ENCODE results near the gene BIRC2. TPM values are rescaled to one million over a fixed set of nuclear protein-coding genes. Genes with fewer than 3 reads are reported as not detected.
A peak's percentile ranks its signal among the peaks of the same experiment; 100 is the strongest.
"Not testable (repeated sequence)": the region's sequence is repeated elsewhere in the genome, so short reads cannot be mapped to it uniquely, and the experiment has no call there.

The BIRC2 gene
- total RNA-seq, 1 donor from 2014 or later = 46.9 TPM

DNA sequence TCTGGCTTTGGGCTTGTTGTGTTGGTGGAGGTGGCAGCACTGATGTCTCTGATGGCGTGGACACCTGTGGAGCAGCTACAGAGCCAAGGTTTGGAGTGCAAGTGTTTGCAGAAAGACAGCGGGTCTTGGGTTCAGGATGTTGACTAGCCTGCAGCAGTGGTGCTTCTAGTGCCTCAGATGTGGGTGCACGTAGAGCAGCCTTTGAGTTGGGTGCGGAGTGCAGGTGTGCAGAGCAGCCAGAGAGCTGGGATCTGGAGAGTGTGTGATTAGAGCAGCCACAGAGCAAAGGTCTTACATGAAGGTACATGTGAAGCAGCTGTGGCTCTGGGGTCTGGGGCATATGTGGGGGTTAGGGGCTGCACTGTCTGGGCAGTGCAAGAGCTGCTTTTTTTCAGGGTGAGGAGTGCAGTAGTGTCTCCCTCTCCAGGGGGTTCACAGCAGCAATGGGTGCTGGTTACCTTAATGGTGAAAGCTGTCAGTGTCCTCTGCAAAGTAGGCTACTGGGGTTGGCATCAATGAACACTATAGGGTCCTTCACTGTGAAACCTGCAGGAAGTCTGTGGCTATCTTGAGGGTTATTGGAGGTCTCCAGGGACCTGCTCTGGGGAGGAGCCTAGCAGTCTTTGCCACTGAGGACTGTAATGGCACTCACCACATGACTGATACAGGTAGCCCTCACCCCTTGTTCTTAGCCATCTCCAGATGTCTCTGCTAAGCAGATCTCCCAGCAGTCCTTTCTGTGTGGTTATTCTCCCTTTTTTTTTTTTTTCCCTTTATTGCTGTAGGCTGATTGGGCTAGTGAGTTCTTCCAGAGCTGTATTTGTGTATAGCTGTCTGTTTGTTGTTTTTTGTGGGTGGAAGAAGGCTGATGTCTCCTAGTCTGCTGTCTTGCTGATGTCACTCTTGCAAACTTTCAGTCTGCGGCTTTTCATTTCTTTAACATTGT is 14.3 kb downstream of the BIRC2 start:
- no peaks in the 10 kb centered on the region for H3K27me3 Mint-ChIP-seq
- TF ChIP-seq, protein P1, sequence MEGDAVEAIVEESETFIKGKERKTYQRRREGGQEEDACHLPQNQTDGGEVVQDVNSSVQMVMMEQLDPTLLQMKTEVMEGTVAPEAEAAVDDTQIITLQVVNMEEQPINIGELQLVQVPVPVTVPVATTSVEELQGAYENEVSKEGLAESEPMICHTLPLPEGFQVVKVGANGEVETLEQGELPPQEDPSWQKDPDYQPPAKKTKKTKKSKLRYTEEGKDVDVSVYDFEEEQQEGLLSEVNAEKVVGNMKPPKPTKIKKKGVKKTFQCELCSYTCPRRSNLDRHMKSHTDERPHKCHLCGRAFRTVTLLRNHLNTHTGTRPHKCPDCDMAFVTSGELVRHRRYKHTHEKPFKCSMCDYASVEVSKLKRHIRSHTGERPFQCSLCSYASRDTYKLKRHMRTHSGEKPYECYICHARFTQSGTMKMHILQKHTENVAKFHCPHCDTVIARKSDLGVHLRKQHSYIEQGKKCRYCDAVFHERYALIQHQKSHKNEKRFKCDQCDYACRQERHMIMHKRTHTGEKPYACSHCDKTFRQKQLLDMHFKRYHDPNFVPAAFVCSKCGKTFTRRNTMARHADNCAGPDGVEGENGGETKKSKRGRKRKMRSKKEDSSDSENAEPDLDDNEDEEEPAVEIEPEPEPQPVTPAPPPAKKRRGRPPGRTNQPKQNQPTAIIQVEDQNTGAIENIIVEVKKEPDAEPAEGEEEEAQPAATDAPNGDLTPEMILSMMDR (conservative IDR thresholded peaks at IDR 0.05) = no peak
- H3K27ac Mint-ChIP-seq = no peak overlapping the region
- no peak for DNase-seq (ENCODE audit: extremely low spot score, unreplicated experiment)
- peaks cover 3% of the 10 kb centered on the region for H3K4me1 Mint-ChIP-seq (ENCODE audit: unreplicated experiment)
- H3K9me3 Mint-ChIP-seq = no peaks in the 10 kb centered on the region
- H3K4me3 Mint-ChIP-seq = no peak overlapping the region
- peaks cover 61% of the 10 kb centered on the region for H3K36me3 Mint-ChIP-seq

DNA sequence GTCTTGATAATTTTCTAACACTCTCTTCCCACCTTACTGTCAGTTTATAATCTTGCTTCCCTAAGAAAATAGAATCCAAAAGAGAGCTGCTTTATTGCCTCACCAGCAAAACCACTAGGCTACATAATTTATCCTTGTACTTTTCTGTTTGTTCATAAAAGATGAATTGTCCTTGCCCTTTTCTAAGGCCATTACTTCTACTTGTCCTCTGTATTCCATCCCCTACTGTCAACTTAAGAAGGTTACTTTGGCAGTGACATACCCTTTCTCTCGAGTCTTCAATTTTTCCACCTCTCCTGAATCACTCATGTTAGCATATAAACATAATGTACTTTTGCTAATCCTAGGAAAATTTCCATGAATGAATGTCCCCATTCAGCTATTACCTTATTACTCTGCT is 18.0 kb downstream of the BIRC2 start:
- Mint-ChIP-seq H3K27me3 (no peaks in the 10 kb centered on the region), H3K27ac (no peak overlapping the region), H3K4me1 (ENCODE audit: unreplicated experiment) (peaks cover 3% of the 10 kb centered on the region), H3K36me3 (peaks cover 62% of the 10 kb centered on the region), H3K4me3 (no peak overlapping the region), H3K9me3 (no peaks in the 10 kb centered on the region)
- DNase-seq (ENCODE audit: extremely low spot score, unreplicated experiment) = no peak
- TF ChIP-seq, protein P1 (conservative IDR thresholded peaks at IDR 0.05) = no peak

DNA sequence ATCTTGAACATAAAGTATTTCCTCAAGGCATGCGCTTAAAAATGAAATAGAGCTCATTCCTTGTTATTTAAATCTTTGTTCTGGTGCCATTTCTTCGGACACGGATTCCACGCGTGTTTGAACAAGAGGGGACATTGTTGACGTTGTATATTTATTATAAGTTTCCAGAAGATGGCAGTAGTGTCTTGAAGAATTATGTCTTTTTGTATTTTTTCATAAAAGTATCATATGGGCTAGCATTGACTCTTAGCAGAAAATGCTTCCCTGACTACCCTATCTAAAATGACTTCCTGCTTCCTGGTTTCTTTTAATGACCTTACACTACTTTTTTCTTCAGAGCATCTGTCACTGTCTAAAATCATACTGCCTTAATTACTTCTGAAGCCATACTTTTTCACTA is 20.4 kb downstream of the BIRC2 start:
- Mint-ChIP-seq H3K27me3 (no peaks in the 10 kb centered on the region), H3K36me3 (peaks cover 47% of the 10 kb centered on the region), H3K4me1 (ENCODE audit: unreplicated experiment) (no peaks in the 10 kb centered on the region), H3K9me3 (no peaks in the 10 kb centered on the region), H3K4me3 (no peak overlapping the region), H3K27ac (no peak overlapping the region)
- TF ChIP-seq, protein P1 (conservative IDR thresholded peaks at IDR 0.05) = peak; percentile 53
- DNase-seq (ENCODE audit: extremely low spot score, unreplicated experiment) = no peak

DNA sequence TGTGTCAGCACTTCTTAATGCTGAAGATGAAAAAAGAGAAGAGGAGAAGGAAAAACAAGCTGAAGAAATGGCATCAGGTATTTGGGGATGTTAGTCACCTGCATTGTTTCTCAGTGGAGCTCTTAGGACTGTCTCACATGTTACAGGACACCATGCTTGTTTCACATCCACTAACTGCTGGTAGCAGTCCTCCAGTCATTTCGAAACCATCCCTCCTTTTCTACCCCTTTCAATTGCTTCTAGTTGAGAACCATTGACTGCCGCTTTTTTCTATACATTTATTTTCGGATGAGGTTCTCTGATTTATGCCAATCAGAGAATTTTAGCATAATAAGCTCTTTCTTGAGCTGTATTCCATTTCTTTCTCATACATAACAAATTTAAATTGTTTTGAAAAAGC is 21.5 kb downstream of the BIRC2 start:
- Mint-ChIP-seq H3K4me3 (no peak overlapping the region), H3K27me3 (no peaks in the 10 kb centered on the region), H3K4me1 (ENCODE audit: unreplicated experiment) (no peaks in the 10 kb centered on the region), H3K9me3 (no peaks in the 10 kb centered on the region), H3K27ac (no peak overlapping the region), H3K36me3 (peaks cover 43% of the 10 kb centered on the region)
- TF ChIP-seq, protein P1 (conservative IDR thresholded peaks at IDR 0.05) = no peak
- DNase-seq (ENCODE audit: extremely low spot score, unreplicated experiment) = no peak

DNA sequence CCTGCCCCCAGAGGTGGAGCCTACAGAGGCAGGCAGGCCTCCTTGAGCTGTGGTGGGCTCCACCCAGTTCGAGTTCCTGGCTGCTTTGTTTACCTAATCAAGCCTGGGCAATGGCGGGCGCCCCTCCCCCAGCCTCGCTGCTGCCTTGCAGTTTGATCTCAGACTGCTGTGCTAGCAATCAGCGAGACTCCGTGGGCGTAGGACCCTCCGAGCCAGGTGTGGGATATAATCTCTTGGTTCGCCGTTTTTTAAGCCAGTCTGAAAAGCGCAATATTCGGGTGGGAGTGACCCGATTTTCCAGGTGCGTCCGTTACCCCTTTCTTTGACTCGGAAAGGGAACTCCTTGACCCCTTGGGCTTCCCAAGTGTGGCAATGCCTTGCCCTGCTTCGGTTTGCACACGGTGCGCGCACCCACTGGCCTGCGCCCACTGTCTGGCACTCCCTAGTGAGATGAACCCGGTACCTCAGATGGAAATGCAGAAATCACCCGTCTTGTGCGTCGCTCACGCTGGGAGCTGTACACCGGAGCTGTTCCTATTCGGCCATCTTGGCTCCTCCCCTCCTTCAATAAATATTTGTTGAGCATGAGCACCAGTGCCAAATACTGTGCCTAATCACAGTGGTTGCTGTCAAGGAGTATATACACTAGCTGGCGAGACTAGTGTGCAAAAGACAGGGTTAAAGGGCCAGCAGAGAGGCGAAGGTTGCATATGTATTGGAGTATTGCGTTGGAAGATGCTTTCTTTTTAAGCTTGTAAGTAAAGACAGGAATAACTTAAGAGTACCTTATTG is 27.8 kb downstream of the BIRC2 start:
- H3K36me3 Mint-ChIP-seq = peaks cover 32% of the 10 kb centered on the region
- DNase-seq (ENCODE audit: extremely low spot score, unreplicated experiment); H3K27ac Mint-ChIP-seq; H3K4me1 Mint-ChIP-seq (ENCODE audit: unreplicated experiment); H3K9me3 Mint-ChIP-seq; H3K27me3 Mint-ChIP-seq: not testable (repeated sequence)
- H3K4me3 Mint-ChIP-seq = peak overlapping the region; percentile 31

All from type B pancreatic cell (in vitro differentiated cells).